WTC11 (cell line): Measurements from ENCODE around the gene DEXI. TPM values are rescaled to one million over a fixed set of nuclear protein-coding genes. Genes with fewer than 3 reads are reported as not detected.

Source experiments
- ATAC-seq: fragments of 200-7000 bp; cut with Tn5 transposase; 2 replicates; pipeline ENCODE4 v1.10.0; 2021; ENCODE audit warnings: mild to moderate bottlenecking, moderate library complexity
- CTCF ChIA-PET: fragments of 300-600 bp; sonication (Branson Sonifier 250); formaldehyde crosslinking; loops from one replicate; lab custom pipeline; 2021; ENCODE audit warnings: antibody characterized with exemption; lab: Charles Lee
- POLR2A ChIA-PET: fragments of 350-600 bp; sonication (Branson Sonifier 250); formaldehyde crosslinking; loops from one replicate; lab custom pipeline; 2021; ENCODE audit warnings: antibody characterized with exemption; lab: Charles Lee
- DNase-seq: peaks from one replicate; pipeline ENCODE4 v3.0.0; 2021; ENCODE audit warnings: low spot score
- H3K27ac Mint-ChIP-seq: 2 replicates; pipeline ENCODE4 v1.8.0; 2021; ENCODE audit warnings: mixed read lengths
- H3K27me3 Mint-ChIP-seq: 2 replicates; pipeline ENCODE4 v1.8.0; 2021; ENCODE audit warnings: low read depth, mild to moderate bottlenecking, moderate library complexity, mixed read lengths
- H3K36me3 Mint-ChIP-seq: 2 replicates; pipeline ENCODE4 v1.8.0; 2021; ENCODE audit warnings: mixed read lengths
- H3K4me1 Mint-ChIP-seq: 2 replicates; pipeline ENCODE4 v1.8.0; 2022; ENCODE audit warnings: mixed read lengths
- H3K4me3 Mint-ChIP-seq: 2 replicates; pipeline ENCODE4 v1.8.0; 2021; ENCODE audit warnings: mild to moderate bottlenecking, moderate library complexity, mixed read lengths
- H3K9me3 Mint-ChIP-seq: 2 replicates; pipeline ENCODE4 v1.8.0; 2021; ENCODE audit warnings: mixed read lengths
- AFF4 ChIP-seq: sonication (generic); formaldehyde crosslinking; IDR thresholded peaks from 2 replicates; pipeline ENCODE4 v1.8.1; 2023; ENCODE audit warnings: mild to moderate bottlenecking, missing genetic modification reagents, borderline replicate concordance
- ATF3 ChIP-seq: sonication (generic); formaldehyde crosslinking; conservative IDR thresholded peaks from 2 replicates; pipeline ENCODE4 v1.8.1; 2022; ENCODE audit warnings: mild to moderate bottlenecking, missing genetic modification reagents
- CREM ChIP-seq: sonication (generic); formaldehyde crosslinking; IDR thresholded peaks from 2 replicates; pipeline ENCODE4 v1.8.1; 2022; ENCODE audit warnings: mild to moderate bottlenecking, missing genetic modification reagents, moderate library complexity
- E2F1 ChIP-seq: sonication (generic); formaldehyde crosslinking; IDR thresholded peaks from 2 replicates; pipeline ENCODE4 v1.8.0; 2022; ENCODE audit warnings: mild to moderate bottlenecking, missing genetic modification reagents
- E2F5 ChIP-seq: sonication (generic); formaldehyde crosslinking; IDR thresholded peaks from 2 replicates; pipeline ENCODE4 v1.8.1; 2022; ENCODE audit warnings: mild to moderate bottlenecking, moderate library complexity, missing genetic modification reagents
- EMX1 ChIP-seq: fragments of 250-450 bp; sonication (Bioruptor Pico); IDR thresholded peaks from 2 replicates; pipeline ENCODE4 v1.8.0; 2021; ENCODE audit warnings: mild to moderate bottlenecking
- ETV6 ChIP-seq: sonication (generic); formaldehyde crosslinking; IDR thresholded peaks from 2 replicates; pipeline ENCODE4 v1.8.1; 2022; ENCODE audit warnings: mild to moderate bottlenecking, missing genetic modification reagents
- FOXP1 ChIP-seq: sonication (generic); formaldehyde crosslinking; IDR thresholded peaks from 2 replicates; pipeline ENCODE4 v1.8.0; 2022; ENCODE audit warnings: missing genetic modification reagents, mild to moderate bottlenecking, moderate library complexity, borderline replicate concordance
- HMGA2 ChIP-seq: fragments of 250-450 bp; sonication (Bioruptor Pico); IDR thresholded peaks from 2 replicates; pipeline ENCODE4 v1.4.0; 2021; ENCODE audit warnings: mild to moderate bottlenecking, moderate library complexity
- JAZF1 ChIP-seq: fragments of 250-450 bp; sonication (Bioruptor Pico); IDR thresholded peaks from 2 replicates; pipeline ENCODE4 v1.9.0; 2021; ENCODE audit warnings: moderate library complexity, mild to moderate bottlenecking, inconsistent platforms
- MXD4 ChIP-seq: fragments of 250-450 bp; sonication (Bioruptor Pico); IDR thresholded peaks from 2 replicates; pipeline ENCODE4 v1.8.0; 2021; ENCODE audit warnings: mild to moderate bottlenecking, moderate library complexity, borderline replicate concordance
- NR1H2 ChIP-seq: sonication (generic); formaldehyde crosslinking; IDR thresholded peaks from 2 replicates; pipeline ENCODE4 v1.9.0; 2021; ENCODE audit warnings: mild to moderate bottlenecking, moderate library complexity, missing genetic modification reagents
- NR2C2 ChIP-seq: sonication (generic); formaldehyde crosslinking; IDR thresholded peaks from 2 replicates; pipeline ENCODE4 v1.8.0; 2022; ENCODE audit warnings: mild to moderate bottlenecking, missing genetic modification reagents
- NR3C1 ChIP-seq: sonication (generic); formaldehyde crosslinking; conservative IDR thresholded peaks from 2 replicates; pipeline ENCODE4 v1.8.1; 2023; ENCODE audit warnings: low read depth, mild to moderate bottlenecking, missing genetic modification reagents
- RELA ChIP-seq: sonication (generic); formaldehyde crosslinking; IDR thresholded peaks from 2 replicates; pipeline ENCODE4 v1.8.1; 2022; ENCODE audit warnings: missing genetic modification reagents, mild to moderate bottlenecking, borderline replicate concordance
- RORB ChIP-seq: fragments of 250-450 bp; sonication (Bioruptor Pico); IDR thresholded peaks from 2 replicates; pipeline ENCODE4 v1.9.0; 2021; ENCODE audit warnings: mild to moderate bottlenecking
- TCF7 ChIP-seq: sonication (generic); formaldehyde crosslinking; IDR thresholded peaks from 2 replicates; pipeline ENCODE4 v1.8.0; 2022; ENCODE audit warnings: mild to moderate bottlenecking, low read depth, missing genetic modification reagents, moderate library complexity
- ZBTB43 ChIP-seq: sonication (generic); formaldehyde crosslinking; IDR thresholded peaks from 2 replicates; pipeline ENCODE4 v1.8.1; 2023; ENCODE audit warnings: mild to moderate bottlenecking, missing genetic modification reagents
- total RNA-seq: library from RNA; stranded (reverse); gene quantifications from 3 replicates; pipeline ENCODE4 v1.2.3, GENCODE V29; 2021
- TF ChIP-seq, protein P1 (sequence below): sonication (generic); formaldehyde crosslinking; IDR thresholded peaks from 2 replicates; pipeline ENCODE4 v1.8.0; 2022; ENCODE audit warnings: mild to moderate bottlenecking, missing genetic modification reagents
- TF ChIP-seq, protein P2 (sequence below): sonication (generic); formaldehyde crosslinking; IDR thresholded peaks from 2 replicates; pipeline ENCODE4 v1.8.1; 2022; ENCODE audit warnings: low read depth, missing genetic modification reagents, borderline replicate concordance
- TF ChIP-seq, protein P3 (sequence below): sonication (generic); formaldehyde crosslinking; IDR thresholded peaks from 2 replicates; pipeline ENCODE4 v1.8.1; 2023; ENCODE audit warnings: mild to moderate bottlenecking, moderate library complexity, missing genetic modification reagents

Gene DEXI
- total RNA-seq, 1 experiment from 2014 or later: 33.7 TPM

GRCh38 chr16:10930755-10931093, 11.5 kb downstream of the DEXI start:
- Mint-ChIP-seq H3K4me1 (no peaks in the 10 kb centered on the region), H3K27me3 (no peaks in the 10 kb centered on the region), H3K36me3 (peaks cover 13% of the 10 kb centered on the region; the same call in 1 of the 2 replicates), H3K27ac (no peak overlapping the region), H3K4me3 (no peak overlapping the region), H3K9me3 (no peaks in the 10 kb centered on the region)
- ATAC-seq: peak; percentile 56; the same call in 1 of the 2 replicates
- DNase-seq: no peak
- no peak for TF ChIP-seq NR2C2 (CRISPR knock-in tag)
- TF ChIP-seq CREM (CRISPR knock-in tag): no peak
- no peak for TF ChIP-seq ETV6 (CRISPR knock-in tag)
- no peak for TF ChIP-seq HMGA2
- TF ChIP-seq AFF4: no peak
- TF ChIP-seq NR1H2 (CRISPR knock-in tag): no peak
- no peak for TF ChIP-seq MXD4 (CRISPR knock-in tag)
- TF ChIP-seq JAZF1 (CRISPR knock-in tag): no peak
- no peak for TF ChIP-seq EMX1 (CRISPR knock-in tag)
- no peak for TF ChIP-seq E2F1 (CRISPR knock-in tag)
- ChIA-PET POLR2A (no interaction called here), CTCF (interaction anchor here (0.7 to 1.8 kb wide), 6 partner anchors 11 to 194 kb away, joined by 3 to 12 read pairs (median 4); partner anchors contain the start of genes DEXI and NUBP1)

GRCh38 chr16:10929853-10930754, 12.2 kb downstream of the DEXI start:
- H3K9me3 Mint-ChIP-seq: no peaks in the 10 kb centered on the region
- CTCF ChIA-PET: interaction anchor here (0.7 to 1.8 kb wide), 6 partner anchors 11 to 194 kb away, joined by 3 to 12 read pairs (median 4); partner anchors contain the start of genes DEXI and NUBP1
- POLR2A ChIA-PET: no interaction called here
- ATAC-seq (no peak), DNase-seq (no peak)
- peaks cover 10% of the 10 kb centered on the region; the same call in 1 of the 2 replicates for H3K36me3 Mint-ChIP-seq
- no peak overlapping the region; the same call in 1 of the 2 replicates for H3K27ac Mint-ChIP-seq
- no peaks in the 10 kb centered on the region for H3K4me1 Mint-ChIP-seq
- no peaks in the 10 kb centered on the region for H3K27me3 Mint-ChIP-seq
- no peak overlapping the region for H3K4me3 Mint-ChIP-seq
- TF ChIP-seq ZBTB43: no peak
- TF ChIP-seq E2F5 (CRISPR knock-in tag): no peak
- TF ChIP-seq TCF7 (CRISPR knock-in tag): no peak
- TF ChIP-seq, protein P1, sequence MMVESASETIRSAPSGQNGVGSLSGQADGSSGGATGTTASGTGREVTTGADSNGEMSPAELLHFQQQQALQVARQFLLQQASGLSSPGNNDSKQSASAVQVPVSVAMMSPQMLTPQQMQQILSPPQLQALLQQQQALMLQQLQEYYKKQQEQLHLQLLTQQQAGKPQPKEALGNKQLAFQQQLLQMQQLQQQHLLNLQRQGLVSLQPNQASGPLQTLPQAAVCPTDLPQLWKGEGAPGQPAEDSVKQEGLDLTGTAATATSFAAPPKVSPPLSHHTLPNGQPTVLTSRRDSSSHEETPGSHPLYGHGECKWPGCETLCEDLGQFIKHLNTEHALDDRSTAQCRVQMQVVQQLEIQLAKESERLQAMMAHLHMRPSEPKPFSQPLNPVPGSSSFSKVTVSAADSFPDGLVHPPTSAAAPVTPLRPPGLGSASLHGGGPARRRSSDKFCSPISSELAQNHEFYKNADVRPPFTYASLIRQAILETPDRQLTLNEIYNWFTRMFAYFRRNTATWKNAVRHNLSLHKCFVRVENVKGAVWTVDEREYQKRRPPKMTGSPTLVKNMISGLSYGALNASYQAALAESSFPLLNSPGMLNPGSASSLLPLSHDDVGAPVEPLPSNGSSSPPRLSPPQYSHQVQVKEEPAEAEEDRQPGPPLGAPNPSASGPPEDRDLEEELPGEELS (CRISPR knock-in tag): no peak
- TF ChIP-seq RELA (CRISPR knock-in tag): no peak
- TF ChIP-seq ATF3 (CRISPR knock-in tag): no peak
- TF ChIP-seq, protein P2, sequence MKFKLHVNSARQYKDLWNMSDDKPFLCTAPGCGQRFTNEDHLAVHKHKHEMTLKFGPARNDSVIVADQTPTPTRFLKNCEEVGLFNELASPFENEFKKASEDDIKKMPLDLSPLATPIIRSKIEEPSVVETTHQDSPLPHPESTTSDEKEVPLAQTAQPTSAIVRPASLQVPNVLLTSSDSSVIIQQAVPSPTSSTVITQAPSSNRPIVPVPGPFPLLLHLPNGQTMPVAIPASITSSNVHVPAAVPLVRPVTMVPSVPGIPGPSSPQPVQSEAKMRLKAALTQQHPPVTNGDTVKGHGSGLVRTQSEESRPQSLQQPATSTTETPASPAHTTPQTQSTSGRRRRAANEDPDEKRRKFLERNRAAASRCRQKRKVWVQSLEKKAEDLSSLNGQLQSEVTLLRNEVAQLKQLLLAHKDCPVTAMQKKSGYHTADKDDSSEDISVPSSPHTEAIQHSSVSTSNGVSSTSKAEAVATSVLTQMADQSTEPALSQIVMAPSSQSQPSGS: no peak
- no peak for TF ChIP-seq RORB (CRISPR knock-in tag)
- TF ChIP-seq, protein P3, sequence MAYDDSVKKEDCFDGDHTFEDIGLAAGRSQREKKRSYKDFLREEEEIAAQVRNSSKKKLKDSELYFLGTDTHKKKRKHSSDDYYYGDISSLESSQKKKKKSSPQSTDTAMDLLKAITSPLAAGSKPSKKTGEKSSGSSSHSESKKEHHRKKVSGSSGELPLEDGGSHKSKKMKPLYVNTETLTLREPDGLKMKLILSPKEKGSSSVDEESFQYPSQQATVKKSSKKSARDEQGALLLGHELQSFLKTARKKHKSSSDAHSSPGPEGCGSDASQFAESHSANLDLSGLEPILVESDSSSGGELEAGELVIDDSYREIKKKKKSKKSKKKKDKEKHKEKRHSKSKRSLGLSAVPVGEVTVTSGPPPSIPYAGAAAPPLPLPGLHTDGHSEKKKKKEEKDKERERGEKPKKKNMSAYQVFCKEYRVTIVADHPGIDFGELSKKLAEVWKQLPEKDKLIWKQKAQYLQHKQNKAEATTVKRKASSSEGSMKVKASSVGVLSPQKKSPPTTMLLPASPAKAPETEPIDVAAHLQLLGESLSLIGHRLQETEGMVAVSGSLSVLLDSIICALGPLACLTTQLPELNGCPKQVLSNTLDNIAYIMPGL (CRISPR knock-in tag): no peak
- no peak for TF ChIP-seq NR3C1 (CRISPR knock-in tag)
- no peak for TF ChIP-seq FOXP1 (CRISPR knock-in tag)
